Activated CD4-positive, alpha-beta T cell treated with anti-CD3 and anti-CD28 coated beads for 36 hours (primary cell): ENCODE data around the gene HNRNPA3. TPM values are rescaled to one million over a fixed set of nuclear protein-coding genes. Genes with fewer than 3 reads are reported as not detected.
A peak's percentile ranks its signal among the peaks of the same experiment; 100 is the strongest.
"Not testable (repeated sequence)": the region's sequence is repeated elsewhere in the genome, so short reads cannot be mapped to it uniquely, and the experiment has no call there.

ENCODE experiments used
- ATAC-seq: fragments of 200-7000 bp; cut with Tn5 transposase; one replicate; pipeline ENCODE4 v1.10.0; 2021; ENCODE audit warnings: mild to moderate bottlenecking, moderate library complexity
- CTCF ChIA-PET: fragments of 350-600 bp; sonication (Branson Sonifier 250); formaldehyde crosslinking; loops from one replicate; lab custom pipeline; 2021; ENCODE audit warnings: antibody characterized with exemption; lab: Charles Lee
- POLR2A ChIA-PET: fragments of 350-600 bp; sonication (Branson Sonifier 250); formaldehyde crosslinking; loops from one replicate; lab custom pipeline; 2021; ENCODE audit warnings: antibody characterized with exemption, inconsistent platforms; lab: Charles Lee
- DNase-seq: peaks from one replicate; pipeline ENCODE4 v3.0.0-alpha.2; 2020
- H3K27ac Mint-ChIP-seq: one replicate; pipeline ENCODE4 v1.8.0; 2021; ENCODE audit warnings: mixed read lengths
- H3K27me3 Mint-ChIP-seq: one replicate; pipeline ENCODE4 v1.8.0; 2021; ENCODE audit warnings: mixed read lengths
- H3K36me3 Mint-ChIP-seq: one replicate; pipeline ENCODE4 v1.8.0; 2021; ENCODE audit warnings: low read depth, mixed read lengths
- H3K4me1 Mint-ChIP-seq: one replicate; pipeline ENCODE4 v1.8.0; 2021; ENCODE audit warnings: mixed read lengths
- H3K4me3 Mint-ChIP-seq: one replicate; pipeline ENCODE4 v1.8.0; 2021; ENCODE audit warnings: mild to moderate bottlenecking, moderate library complexity, mixed read lengths
- H3K9me3 Mint-ChIP-seq: one replicate; pipeline ENCODE4 v1.8.0; 2021; ENCODE audit warnings: low read depth, mixed read lengths
- intact Hi-C, 2 experiments: fragments of 100-400 bp; cut with DNase I in 1 of 2; cut with micrococcal nuclease in 1 of 2; formaldehyde crosslinking; loops; one replicate each; pipeline versions ENCODE4 v1.14.2 to v1.15.1; 2022 to 2024; cut with DNase I, micrococcal nuclease
- total RNA-seq, 2 experiments: library from RNA; stranded (reverse); gene quantifications; one replicate each; pipeline ENCODE4 v1.2.3, GENCODE V29; 2021

Gene HNRNPA3
- total RNA-seq, 2 experiments from 2014 or later: 200 to 290 TPM

DNA sequence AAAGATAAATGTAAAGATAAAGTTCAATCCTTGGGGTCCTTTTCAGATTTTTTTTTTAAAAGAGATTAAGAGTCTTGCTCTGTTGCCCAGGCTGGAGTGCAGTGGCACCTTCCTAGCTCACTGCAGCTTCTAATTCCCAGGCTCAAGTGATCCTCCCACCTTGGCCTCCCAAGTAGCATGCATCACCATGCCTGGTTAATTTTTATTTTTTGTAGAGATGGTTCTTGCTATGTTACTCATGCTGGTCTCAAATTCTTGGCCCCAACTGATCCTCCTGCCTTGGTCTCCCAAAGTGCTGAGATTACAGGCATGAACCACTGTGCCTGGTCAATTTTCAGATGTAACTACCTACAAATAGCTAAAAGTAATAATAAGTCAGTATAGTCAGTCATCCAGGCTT lies 30.9 kb downstream of the HNRNPA3 start:
- Mint-ChIP-seq H3K27me3 (no peaks in the 10 kb centered on the region), H3K36me3 (peaks cover 33% of the 10 kb centered on the region), H3K4me3 (no peak overlapping the region), H3K27ac (peak overlapping the region; percentile 94), H3K9me3 (no peaks in the 10 kb centered on the region), H3K4me1 (peaks cover 86% of the 10 kb centered on the region)
- ATAC-seq: no peak
- ChIA-PET CTCF (interaction anchor here (0.8 to 1.8 kb wide), 2 partner anchors 20 to 259 kb away, joined by 4 to 10 read pairs; no protein-coding TSS in a partner anchor), POLR2A (interaction anchor here (1.0 kb wide), 1 partner anchor 20 kb away, joined by 3 read pairs; no protein-coding TSS in a partner anchor)
- intact Hi-C loops: loop anchor here in 1 of 2 experiments (5.0 kb wide), 1 partner anchor 36 kb away; no protein-coding TSS in a partner anchor
- no peak for DNase-seq

DNA sequence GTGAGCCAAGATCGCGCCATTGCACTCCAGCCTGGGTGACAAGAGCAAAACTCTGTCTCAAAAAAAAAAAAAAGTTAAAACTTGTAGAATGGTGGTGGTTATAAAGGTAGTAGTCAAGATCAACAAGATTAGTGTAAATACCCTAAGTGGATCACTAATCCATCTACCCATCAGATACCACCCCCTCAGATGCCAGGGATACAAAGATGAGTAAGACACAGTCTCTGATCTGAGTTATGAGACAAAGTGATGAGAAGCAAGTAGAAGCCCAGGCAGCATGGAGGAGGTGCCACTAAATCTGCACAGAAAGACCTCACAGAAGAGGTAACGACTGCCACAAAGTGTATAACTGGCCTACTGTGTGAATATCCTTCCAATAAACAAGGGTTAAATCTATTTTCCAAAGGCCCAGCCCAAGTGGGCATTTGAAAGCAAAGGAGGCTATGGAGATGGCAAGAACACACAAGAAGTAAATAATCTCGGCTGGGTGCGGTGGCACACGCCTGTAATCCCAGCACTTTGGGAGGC lies 31.7 kb downstream of the HNRNPA3 start:
- peak; percentile 65 for ATAC-seq
- Mint-ChIP-seq H3K4me1 (peaks cover 84% of the 10 kb centered on the region), H3K4me3 (no peak overlapping the region), H3K27me3 (no peaks in the 10 kb centered on the region), H3K9me3 (no peaks in the 10 kb centered on the region), H3K36me3 (peaks cover 38% of the 10 kb centered on the region), H3K27ac (peak overlapping the region; percentile 78)
- ChIA-PET CTCF (interaction anchor here (0.5 to 1.8 kb wide), 3 partner anchors 19 to 390 kb away, joined by 3 to 10 read pairs (median 3); no protein-coding TSS in a partner anchor), POLR2A (interaction anchor here (1.0 kb wide), 1 partner anchor 19 kb away, joined by 3 read pairs; no protein-coding TSS in a partner anchor)
- intact Hi-C loops: loop anchor here in 1 of 2 experiments (2.0 to 5.0 kb wide), 2 partner anchors 18 to 37 kb away; no protein-coding TSS in a partner anchor
- DNase-seq: peak; percentile 32

DNA sequence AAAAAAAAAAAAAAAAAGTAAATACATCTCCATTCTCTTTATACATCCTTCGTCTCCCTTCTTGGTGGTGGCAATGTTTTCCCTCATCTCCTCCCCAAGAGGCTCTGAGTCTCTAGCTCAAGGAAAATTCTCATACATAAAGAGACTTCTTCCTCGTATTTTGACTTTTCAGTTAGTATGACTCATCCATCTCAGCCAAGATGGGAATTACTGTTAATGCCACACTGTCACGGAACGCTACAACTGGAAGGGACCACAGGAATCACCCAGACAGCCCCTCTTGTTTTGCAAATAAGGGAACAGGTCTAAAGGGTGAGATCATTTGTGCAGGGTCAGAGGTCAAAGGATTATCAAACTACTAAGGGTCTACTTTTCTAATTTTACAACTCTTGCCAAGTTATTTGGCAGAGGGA lies 32.4 kb downstream of the HNRNPA3 start:
- peaks cover 37% of the 10 kb centered on the region for H3K36me3 Mint-ChIP-seq
- ATAC-seq: no peak
- no peak for DNase-seq
- peak overlapping the region; percentile 76 for H3K27ac Mint-ChIP-seq
- CTCF ChIA-PET: interaction anchor here (0.5 to 1.8 kb wide), 5 partner anchors 18 to 391 kb away, joined by 3 to 10 read pairs (median 3); no protein-coding TSS in a partner anchor
- no peak overlapping the region for H3K4me3 Mint-ChIP-seq
- POLR2A ChIA-PET: no interaction called here
- intact Hi-C loops: loop anchor here (1.0 to 2.0 kb wide), 2 partner anchors 10 to 18 kb away; no protein-coding TSS in a partner anchor
- H3K4me1 Mint-ChIP-seq: peaks cover 79% of the 10 kb centered on the region
- no peaks in the 10 kb centered on the region for H3K27me3 Mint-ChIP-seq
- no peaks in the 10 kb centered on the region for H3K9me3 Mint-ChIP-seq

GRCh38 chr2:177246000-177246399 lies 33.4 kb downstream of the HNRNPA3 start:
- Mint-ChIP-seq H3K27me3 (no peaks in the 10 kb centered on the region), H3K9me3 (no peaks in the 10 kb centered on the region), H3K4me3 (no peak overlapping the region), H3K4me1 (peaks cover 79% of the 10 kb centered on the region), H3K27ac (peak overlapping the region; percentile 63), H3K36me3 (peaks cover 40% of the 10 kb centered on the region)
- ChIA-PET CTCF (interaction anchor here (1.5 kb wide), 1 partner anchor 171 kb away, joined by 3 read pairs; no protein-coding TSS in a partner anchor), POLR2A (interaction anchor here (0.9 kb wide), 1 partner anchor 9 kb away, joined by 3 read pairs; no protein-coding TSS in a partner anchor)
- no peak for ATAC-seq
- intact Hi-C loops: loop anchor here (1.0 to 2.0 kb wide), 2 partner anchors 9 to 17 kb away; no protein-coding TSS in a partner anchor
- DNase-seq: no peak

DNA sequence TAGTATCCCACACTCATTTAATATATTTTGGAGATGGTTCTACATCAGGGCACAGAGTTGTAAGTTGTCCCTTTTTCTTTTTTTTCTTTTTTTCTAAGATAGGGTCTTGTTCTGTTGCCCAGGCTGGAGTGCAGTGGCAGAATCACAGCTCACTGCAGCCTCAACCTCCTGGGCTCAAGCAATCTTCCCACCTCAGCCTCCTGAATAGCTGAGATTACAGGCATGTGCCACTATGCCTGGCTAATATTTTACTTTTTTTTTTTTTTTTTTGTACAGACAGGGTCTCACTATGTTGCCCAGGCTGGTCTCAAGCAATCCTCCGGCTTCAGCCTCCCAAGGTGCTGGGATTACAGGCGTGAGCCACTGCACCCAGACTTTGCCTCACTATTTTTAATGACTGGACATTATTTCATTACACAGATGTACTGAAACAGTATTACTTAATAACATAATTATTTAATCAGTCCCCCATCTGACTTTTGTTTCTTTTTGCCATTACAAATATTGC lies 34.0 kb downstream of the HNRNPA3 start:
- POLR2A ChIA-PET: interaction anchor here (0.9 kb wide), 1 partner anchor 8 kb away, joined by 3 read pairs; no protein-coding TSS in a partner anchor
- H3K9me3 Mint-ChIP-seq, ATAC-seq, H3K27me3 Mint-ChIP-seq, intact Hi-C loops, DNase-seq, H3K4me3 Mint-ChIP-seq: not testable (repeated sequence)
- H3K36me3 Mint-ChIP-seq: peaks cover 43% of the 10 kb centered on the region
- CTCF ChIA-PET: interaction anchor here (0.7 to 1.5 kb wide), 2 partner anchors 22 to 170 kb away, joined by 3 to 7 read pairs; no protein-coding TSS in a partner anchor
- H3K4me1 Mint-ChIP-seq: peaks cover 79% of the 10 kb centered on the region
- H3K27ac Mint-ChIP-seq: peak overlapping the region; percentile 63

DNA sequence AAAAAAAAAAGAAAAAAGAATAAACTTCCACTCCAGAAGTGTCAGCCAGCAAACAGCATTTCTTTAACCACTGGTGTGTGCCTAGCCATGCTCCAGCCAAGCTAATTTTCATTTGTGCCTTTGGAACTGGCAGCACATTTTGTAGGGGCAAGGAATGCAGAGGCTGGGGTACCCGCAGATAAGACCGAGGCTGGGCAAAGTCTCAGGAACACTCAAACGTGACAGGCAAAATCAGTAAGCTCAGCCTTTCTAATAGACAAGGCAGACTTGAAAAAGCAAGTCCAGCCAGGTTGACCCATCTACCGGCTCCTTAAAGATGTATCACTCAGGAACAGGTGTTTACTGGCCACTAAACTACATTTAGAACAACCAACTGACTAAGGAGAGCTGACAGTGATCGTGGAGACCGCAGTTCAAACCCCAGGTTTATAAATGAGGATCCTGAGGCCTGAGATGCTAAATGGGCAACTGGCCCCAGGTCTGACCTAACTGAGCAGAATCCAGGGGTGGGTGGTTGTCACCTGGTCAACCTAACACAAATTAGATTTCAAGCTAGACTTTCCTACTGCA lies 35.2 kb downstream of the HNRNPA3 start:
- peaks cover 79% of the 10 kb centered on the region for H3K4me1 Mint-ChIP-seq
- H3K27ac Mint-ChIP-seq: no peak overlapping the region
- POLR2A ChIA-PET: no interaction called here
- H3K9me3 Mint-ChIP-seq: no peaks in the 10 kb centered on the region
- no peaks in the 10 kb centered on the region for H3K27me3 Mint-ChIP-seq
- no peak overlapping the region for H3K4me3 Mint-ChIP-seq
- peaks cover 45% of the 10 kb centered on the region for H3K36me3 Mint-ChIP-seq
- intact Hi-C loops: no loop called here
- no peak for ATAC-seq
- no peak for DNase-seq
- CTCF ChIA-PET: interaction anchor here (0.6 to 1.0 kb wide), 3 partner anchors 9 to 23 kb away, joined by 3 read pairs; partner anchors contain the start of gene NFE2L2

GRCh38 chr2:177249038-177249437 lies 36.4 kb downstream of the HNRNPA3 start:
- ATAC-seq: no peak
- peaks cover 48% of the 10 kb centered on the region for H3K36me3 Mint-ChIP-seq
- peaks cover 79% of the 10 kb centered on the region for H3K4me1 Mint-ChIP-seq
- intact Hi-C loops: no loop called here
- no peak overlapping the region for H3K27ac Mint-ChIP-seq
- H3K4me3 Mint-ChIP-seq: no peak overlapping the region
- H3K9me3 Mint-ChIP-seq: no peaks in the 10 kb centered on the region
- CTCF ChIA-PET: interaction anchor here (1.6 to 2.7 kb wide), 2 partner anchors 11 to 15 kb away, joined by 3 to 16 read pairs; partner anchors contain the start of gene NFE2L2
- H3K27me3 Mint-ChIP-seq: no peaks in the 10 kb centered on the region
- DNase-seq: no peak
- POLR2A ChIA-PET: no interaction called here

DNA sequence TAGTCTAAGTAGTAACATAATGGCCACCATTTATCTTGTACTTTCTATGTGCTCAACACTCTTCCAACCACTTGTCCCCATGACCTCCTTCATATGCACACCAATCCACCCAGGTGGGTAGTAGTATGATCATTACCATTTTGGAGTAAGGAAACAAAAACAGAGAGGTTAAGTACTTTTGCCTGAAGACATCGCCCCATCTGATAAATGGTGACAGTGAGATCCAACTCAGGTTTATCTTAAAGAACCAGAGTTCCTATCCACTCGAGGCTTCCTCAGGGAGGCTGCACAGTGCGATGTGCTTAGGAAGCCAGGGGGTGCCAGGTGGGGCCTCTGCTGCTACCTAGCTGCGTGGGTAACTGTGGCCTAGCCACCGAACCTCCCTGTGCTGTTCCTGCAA lies 37.9 kb downstream of the HNRNPA3 start:
- Mint-ChIP-seq H3K4me3 (no peak overlapping the region), H3K27ac (peak overlapping the region; percentile 86), H3K36me3 (peaks cover 49% of the 10 kb centered on the region), H3K4me1 (peaks cover 79% of the 10 kb centered on the region), H3K9me3 (no peaks in the 10 kb centered on the region), H3K27me3 (no peaks in the 10 kb centered on the region)
- CTCF ChIA-PET: interaction anchor here (0.6 to 2.7 kb wide), 7 partner anchors 10 to 320 kb away, joined by 3 to 16 read pairs (median 4); partner anchors contain the start of gene NFE2L2
- no peak for ATAC-seq
- DNase-seq: no peak
- intact Hi-C loops: no loop called here
- POLR2A ChIA-PET: no interaction called here

DNA sequence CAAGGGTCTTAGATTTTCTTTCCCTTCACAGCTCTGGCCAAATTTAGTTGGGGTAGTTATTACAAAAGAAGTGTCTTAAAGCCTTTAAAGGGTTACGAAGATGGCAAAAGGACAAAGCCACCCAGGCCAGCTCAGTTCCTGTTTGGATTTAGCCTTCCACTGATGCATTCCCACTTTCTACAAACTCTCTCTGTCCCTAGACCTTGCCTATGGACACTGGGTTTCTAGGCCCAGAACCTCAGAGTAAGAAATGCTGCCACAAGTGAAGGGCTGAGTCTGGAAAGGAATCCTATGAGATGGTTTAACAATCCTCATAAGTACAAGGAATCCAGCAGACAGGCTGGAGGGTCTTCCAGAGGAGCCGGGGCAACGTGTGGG lies 38.6 kb downstream of the HNRNPA3 start:
- no peak for DNase-seq
- no peak for ATAC-seq
- peaks cover 52% of the 10 kb centered on the region for H3K36me3 Mint-ChIP-seq
- POLR2A ChIA-PET: interaction anchor here (1.4 kb wide), 1 partner anchor 13 kb away, joined by 10 read pairs; no protein-coding TSS in a partner anchor
- no peak overlapping the region for H3K4me3 Mint-ChIP-seq
- H3K9me3 Mint-ChIP-seq: no peaks in the 10 kb centered on the region
- no peaks in the 10 kb centered on the region for H3K27me3 Mint-ChIP-seq
- intact Hi-C loops: no loop called here
- CTCF ChIA-PET: interaction anchor here (0.7 to 2.7 kb wide), 4 partner anchors 9 to 86 kb away, joined by 3 to 16 read pairs (median 4); partner anchors contain the start of gene NFE2L2
- peak overlapping the region; percentile 86 for H3K27ac Mint-ChIP-seq
- peaks cover 79% of the 10 kb centered on the region for H3K4me1 Mint-ChIP-seq

DNA sequence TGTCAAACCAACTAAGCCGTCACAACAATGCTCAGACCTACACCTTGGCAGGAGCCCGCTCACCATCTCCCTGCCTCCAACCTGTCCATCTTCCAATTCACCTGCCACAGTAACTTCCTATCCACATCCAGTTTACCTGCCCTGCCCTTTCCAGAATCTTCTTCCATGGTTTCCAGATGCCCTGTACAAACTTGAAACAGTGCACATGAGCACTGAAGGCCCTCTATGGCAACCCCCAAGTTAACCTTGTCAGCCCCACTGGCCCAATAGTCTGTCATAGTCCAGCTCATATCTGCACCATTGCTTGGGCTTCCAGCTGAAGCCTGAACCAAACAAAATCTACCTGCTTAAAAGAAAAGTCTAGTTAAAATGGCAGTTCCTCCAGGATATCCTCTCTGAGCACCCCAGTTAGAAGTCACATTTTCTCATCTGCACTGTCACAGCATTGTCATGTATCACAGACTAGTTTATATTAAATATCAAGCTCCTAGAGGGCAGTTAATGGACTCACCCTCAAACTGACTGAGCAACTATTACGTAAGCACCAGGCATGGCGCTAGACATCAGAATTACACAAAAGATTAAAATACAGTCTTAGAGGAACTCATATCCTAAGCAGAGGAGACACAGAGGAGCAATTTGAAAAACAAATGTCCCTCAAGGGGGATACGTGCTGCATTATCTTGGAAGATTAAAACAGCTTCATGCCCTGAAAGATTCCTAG lies 40.4 kb downstream of the HNRNPA3 start:
- POLR2A ChIA-PET: interaction anchor here (0.8 to 1.4 kb wide), 2 partner anchors 10 to 11 kb away, joined by 6 to 10 read pairs; no protein-coding TSS in a partner anchor
- intact Hi-C loops: loop anchor here (1.0 kb wide), 1 partner anchor 10 kb away; no protein-coding TSS in a partner anchor
- no peak for ATAC-seq
- CTCF ChIA-PET: interaction anchor here (1.3 to 1.9 kb wide), 4 partner anchors 11 to 88 kb away, joined by 3 to 14 read pairs (median 5); partner anchors contain the start of genes HNRNPA3 and NFE2L2
- no peak for DNase-seq
- no peak overlapping the region for H3K4me3 Mint-ChIP-seq
- no peaks in the 10 kb centered on the region for H3K9me3 Mint-ChIP-seq
- H3K36me3 Mint-ChIP-seq: peaks cover 62% of the 10 kb centered on the region
- no peaks in the 10 kb centered on the region for H3K27me3 Mint-ChIP-seq
- peak overlapping the region; percentile 86 for H3K27ac Mint-ChIP-seq
- H3K4me1 Mint-ChIP-seq: peaks cover 86% of the 10 kb centered on the region
